ENCODE data around the gene GAREM1.

Gene GAREM1

DNA sequence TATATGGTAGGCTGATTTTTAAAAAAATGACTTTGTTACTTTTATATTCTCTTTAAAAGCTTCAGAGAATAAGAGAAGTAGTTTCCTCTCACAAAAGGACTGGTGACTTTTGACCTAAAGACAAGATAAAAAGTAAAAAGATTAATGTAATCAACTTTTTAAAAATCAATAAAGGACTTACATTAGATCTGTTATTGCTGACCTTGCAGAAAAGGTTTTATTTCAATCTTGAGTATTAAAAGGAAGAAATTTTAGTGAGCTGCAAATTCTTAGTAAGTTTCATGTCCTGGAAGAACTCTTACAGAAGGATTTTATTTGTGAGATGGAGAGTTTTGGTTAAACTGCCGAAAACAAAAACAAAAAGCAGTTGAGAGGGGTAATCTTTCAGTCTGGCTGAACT is 2.2 kb upstream of the GAREM1 start:
- Histone ChIP-seq H3K36me3 (replicated peaks) (no peaks in the 10 kb centered on the region), H3K4me1 (peaks cover 7% of the 10 kb centered on the region), H3K9me3 (no peaks in the 10 kb centered on the region), H3K4me3 (no peak overlapping the region), H3K27me3 (ENCODE audit: low read depth) (no peaks in the 10 kb centered on the region; the same call in 1 of the 2 replicates)
- DNase-seq (ENCODE audit: low spot score in 2 of 2): no peak
- in situ Hi-C loops (cut with MboI; ENCODE audit: low sequenced_read_pairs): loop anchor here (10.0 kb wide), 1 partner anchor 188 kb away; no protein-coding TSS in a partner anchor

- DNase-seq (ENCODE audit: low spot score in 2 of 2): no peak
- peaks cover 7% of the 10 kb centered on the region for H3K4me1 ChIP-seq
- in situ Hi-C loops (cut with MboI; ENCODE audit: low sequenced_read_pairs): loop anchor here (10.0 kb wide), 1 partner anchor 186 kb away; no protein-coding TSS in a partner anchor
These were observed 295 bp downstream of the GAREM1 start for GRCh38 chr18:32470460-32470713.

DNA sequence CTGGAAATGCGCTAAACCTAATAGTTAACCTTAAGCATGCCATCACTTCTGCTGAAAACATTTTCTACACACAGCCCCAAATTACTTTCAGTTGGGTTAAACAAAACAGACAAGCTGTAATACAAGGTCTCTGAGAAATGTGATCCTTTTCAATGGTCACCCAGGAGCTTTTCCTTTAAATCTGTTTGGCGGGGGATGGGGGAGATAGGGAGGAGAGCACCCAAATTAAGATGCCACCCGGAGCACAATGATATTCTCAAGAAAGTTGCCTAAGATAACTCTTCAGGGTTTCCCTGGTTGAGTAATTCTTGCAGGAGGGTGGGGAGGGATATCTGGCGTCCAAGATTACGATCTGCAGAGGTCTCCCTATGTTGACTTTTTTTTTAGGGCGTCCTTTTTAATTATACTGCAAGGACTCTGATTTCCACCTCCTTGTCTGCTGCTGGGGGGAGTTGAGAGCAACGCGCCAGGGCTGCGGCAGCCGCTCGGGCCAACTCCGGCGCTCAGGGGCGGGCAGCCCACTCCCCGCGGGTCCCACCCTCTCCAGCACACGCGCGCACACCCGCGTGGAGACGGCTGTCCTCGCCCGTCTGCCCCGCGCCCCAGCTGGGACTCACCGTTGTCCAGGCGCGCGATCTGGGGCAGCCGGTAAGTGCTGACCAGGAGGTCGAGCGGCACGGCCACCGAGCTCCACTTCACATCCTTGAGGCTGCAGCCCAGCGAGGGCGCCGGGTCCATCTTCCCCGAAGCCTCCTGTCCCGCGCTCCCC is 807 bp downstream of the GAREM1 start:
- no peaks in the 10 kb centered on the region for H3K36me3 ChIP-seq (replicated peaks)
- no peaks in the 10 kb centered on the region for H3K9me3 ChIP-seq
- peaks cover 7% of the 10 kb centered on the region for H3K4me1 ChIP-seq
- peak overlapping the region; percentile 63 for H3K4me3 ChIP-seq
- no peaks in the 10 kb centered on the region for H3K27me3 ChIP-seq (ENCODE audit: low read depth)
- in situ Hi-C loops (cut with MboI; ENCODE audit: low sequenced_read_pairs): loop anchor here (10.0 kb wide), 1 partner anchor 185 kb away; no protein-coding TSS in a partner anchor
- peak; percentile 4 to 49 for DNase-seq (ENCODE audit: low spot score in 2 of 2)

More at GRCh38 chr18:32470460-32470713, 295 bp downstream of the GAREM1 start:
- Histone ChIP-seq H3K27me3 (ENCODE audit: low read depth) (no peaks in the 10 kb centered on the region), H3K4me3 (peak overlapping the region; percentile 63), H3K9me3 (no peaks in the 10 kb centered on the region), H3K36me3 (replicated peaks) (no peaks in the 10 kb centered on the region)

- H3K4me3 ChIP-seq: peak overlapping the region; percentile 63
- no peaks in the 10 kb centered on the region for H3K36me3 ChIP-seq (replicated peaks)
- DNase-seq (ENCODE audit: low spot score in 2 of 2): peak; percentile 47 to 52
- in situ Hi-C loops (cut with MboI; ENCODE audit: low sequenced_read_pairs): no loop called here
- H3K9me3 ChIP-seq: no peaks in the 10 kb centered on the region
- H3K27me3 ChIP-seq (ENCODE audit: low read depth): no peaks in the 10 kb centered on the region
- H3K4me1 ChIP-seq: peaks cover 7% of the 10 kb centered on the region
These were observed 1.5 kb downstream of the GAREM1 start for GRCh38 chr18:32469190-32469651.

- in situ Hi-C loops (cut with MboI; ENCODE audit: low sequenced_read_pairs): no loop called here
- Histone ChIP-seq H3K27me3 (ENCODE audit: low read depth) (no peaks in the 10 kb centered on the region), H3K4me1 (peaks cover 7% of the 10 kb centered on the region), H3K4me3 (no peak overlapping the region), H3K9me3 (no peaks in the 10 kb centered on the region), H3K36me3 (replicated peaks) (no peaks in the 10 kb centered on the region)
- DNase-seq (ENCODE audit: low spot score in 2 of 2): no peak
These were observed 2.4 kb downstream of the GAREM1 start for GRCh38 chr18:32468147-32468845.

DNA sequence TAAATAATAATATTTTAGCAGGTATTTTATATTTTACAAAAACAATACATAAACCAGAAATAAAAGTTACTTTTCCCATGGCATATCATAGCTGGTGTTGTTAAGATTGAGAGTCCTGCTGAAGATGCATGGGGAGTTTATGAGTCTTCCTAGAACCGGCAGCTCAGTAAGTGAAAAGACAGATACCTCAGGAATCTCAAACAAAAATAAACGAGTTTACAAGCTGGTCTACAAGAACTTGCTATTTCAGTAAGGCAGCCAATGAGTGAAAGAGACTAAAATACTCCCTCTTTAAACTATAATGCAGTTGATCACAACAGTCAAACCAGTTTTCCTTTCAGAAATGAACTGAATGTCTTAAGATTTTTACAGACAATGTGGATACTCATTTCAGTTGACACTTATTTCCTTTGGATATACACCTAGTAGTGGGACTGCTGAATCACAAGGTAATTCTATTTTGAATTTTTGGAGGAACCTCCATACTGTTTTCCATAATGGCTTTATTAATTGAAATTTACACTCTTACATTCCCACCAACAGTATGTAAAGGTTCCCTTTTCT is 8.9 kb downstream of the GAREM1 start:
- no peak for DNase-seq (ENCODE audit: low spot score in 2 of 2)
- no peaks in the 10 kb centered on the region for H3K36me3 ChIP-seq (replicated peaks)
- H3K27me3 ChIP-seq (ENCODE audit: low read depth): no peaks in the 10 kb centered on the region
- in situ Hi-C loops (cut with MboI; ENCODE audit: low sequenced_read_pairs): no loop called here
- H3K9me3 ChIP-seq: no peaks in the 10 kb centered on the region
- 0 out of 2 replicates have a peak, but pooled peaks cover 5% of the 10 kb centered on the region for H3K4me1 ChIP-seq
- H3K4me3 ChIP-seq: no peak overlapping the region

GRCh38 chr18:32460171-32460731 is 10.4 kb downstream of the GAREM1 start:
- Histone ChIP-seq H3K4me3 (no peak overlapping the region), H3K36me3 (replicated peaks) (no peaks in the 10 kb centered on the region), H3K4me1 (0 out of 2 replicates have a peak, but pooled peaks cover 5% of the 10 kb centered on the region), H3K9me3 (no peaks in the 10 kb centered on the region), H3K27me3 (ENCODE audit: low read depth) (no peaks in the 10 kb centered on the region)
- no peak for DNase-seq (ENCODE audit: low spot score in 2 of 2)
- in situ Hi-C loops (cut with MboI; ENCODE audit: low sequenced_read_pairs): no loop called here

- peaks cover 10% of the 10 kb centered on the region; the same call in 1 of the 2 replicates for H3K4me1 ChIP-seq
- H3K4me3 ChIP-seq: no peak overlapping the region
- in situ Hi-C loops (cut with MboI; ENCODE audit: low sequenced_read_pairs): no loop called here
- no peaks in the 10 kb centered on the region for H3K36me3 ChIP-seq (replicated peaks)
- no peak for DNase-seq (ENCODE audit: low spot score in 2 of 2)
- no peaks in the 10 kb centered on the region for H3K9me3 ChIP-seq
- H3K27me3 ChIP-seq (ENCODE audit: low read depth): no peaks in the 10 kb centered on the region
These were observed 11.2 kb downstream of the GAREM1 start for GRCh38 chr18:32459361-32460101.

- Histone ChIP-seq H3K9me3 (no peaks in the 10 kb centered on the region), H3K4me1 (peaks cover 9% of the 10 kb centered on the region; the same call in 1 of the 2 replicates), H3K36me3 (replicated peaks) (no peaks in the 10 kb centered on the region), H3K4me3 (no peak overlapping the region), H3K27me3 (ENCODE audit: low read depth) (no peaks in the 10 kb centered on the region)
- in situ Hi-C loops (cut with MboI; ENCODE audit: low sequenced_read_pairs): no loop called here
- no peak for DNase-seq (ENCODE audit: low spot score in 2 of 2)
These were observed 15.3 kb downstream of the GAREM1 start for GRCh38 chr18:32455361-32455760.

DNA sequence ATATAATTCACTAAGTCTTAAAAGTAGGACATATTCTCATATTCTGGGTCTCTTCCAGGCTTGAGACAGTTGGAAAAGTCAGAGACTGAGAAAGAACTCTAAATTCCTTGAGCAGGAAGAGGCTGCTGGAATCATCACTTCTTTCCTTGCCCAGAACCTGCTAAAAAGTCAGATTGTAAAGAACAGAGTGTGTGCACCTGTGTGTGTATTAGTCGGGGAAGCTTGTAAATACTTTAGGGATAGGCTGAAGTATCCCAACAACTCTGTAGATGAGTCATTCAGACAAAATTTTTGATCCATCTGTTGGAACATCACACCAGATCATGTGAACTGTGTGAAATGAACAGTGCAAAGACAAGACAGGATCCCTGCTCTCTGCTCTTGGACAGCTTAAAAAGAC is 16.1 kb downstream of the GAREM1 start:
- no peak overlapping the region for H3K4me3 ChIP-seq
- no peaks in the 10 kb centered on the region for H3K9me3 ChIP-seq
- no peaks in the 10 kb centered on the region for H3K36me3 ChIP-seq (replicated peaks)
- peaks cover 9% of the 10 kb centered on the region; the same call in 1 of the 2 replicates for H3K4me1 ChIP-seq
- in situ Hi-C loops (cut with MboI; ENCODE audit: low sequenced_read_pairs): no loop called here
- H3K27me3 ChIP-seq (ENCODE audit: low read depth): no peaks in the 10 kb centered on the region
- DNase-seq (ENCODE audit: low spot score in 2 of 2): no peak

DNA sequence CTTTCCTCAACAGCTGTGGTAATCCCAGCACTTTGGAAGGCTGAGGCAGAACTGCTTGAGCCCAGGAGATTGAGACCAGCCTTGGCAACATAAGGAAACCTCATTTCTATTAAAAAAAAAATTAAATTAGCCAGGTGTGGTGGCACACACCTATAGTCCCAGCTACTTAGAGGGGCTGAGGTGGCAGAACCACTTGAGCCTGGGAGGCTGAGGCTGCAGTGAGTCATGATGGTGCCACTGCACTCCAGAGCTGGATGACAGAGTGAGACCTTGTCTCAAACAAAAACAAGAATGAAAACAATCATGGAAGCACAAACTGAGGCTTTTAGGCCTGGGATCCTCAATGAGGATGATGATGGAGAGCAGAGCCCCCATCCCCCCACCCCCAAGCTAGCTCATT is 19.8 kb downstream of the GAREM1 start:
- Histone ChIP-seq H3K9me3 (no peaks in the 10 kb centered on the region), H3K27me3 (ENCODE audit: low read depth) (no peaks in the 10 kb centered on the region), H3K4me3 (no peak overlapping the region), H3K36me3 (replicated peaks) (no peaks in the 10 kb centered on the region), H3K4me1 (peaks cover 12% of the 10 kb centered on the region; the same call in 1 of the 2 replicates)
- no peak for DNase-seq (ENCODE audit: low spot score in 2 of 2)
- in situ Hi-C loops (cut with MboI; ENCODE audit: low sequenced_read_pairs): no loop called here

- in situ Hi-C loops (cut with MboI; ENCODE audit: low sequenced_read_pairs): no loop called here
- H3K27me3 ChIP-seq (ENCODE audit: low read depth): no peaks in the 10 kb centered on the region
- peaks cover 12% of the 10 kb centered on the region; the same call in 1 of the 2 replicates for H3K4me1 ChIP-seq
- H3K4me3 ChIP-seq: no peak overlapping the region
- no peaks in the 10 kb centered on the region for H3K9me3 ChIP-seq
- no peaks in the 10 kb centered on the region for H3K36me3 ChIP-seq (replicated peaks)
- no peak for DNase-seq (ENCODE audit: low spot score in 2 of 2)
These were observed 20.5 kb downstream of the GAREM1 start for GRCh38 chr18:32450026-32450691.

DNA sequence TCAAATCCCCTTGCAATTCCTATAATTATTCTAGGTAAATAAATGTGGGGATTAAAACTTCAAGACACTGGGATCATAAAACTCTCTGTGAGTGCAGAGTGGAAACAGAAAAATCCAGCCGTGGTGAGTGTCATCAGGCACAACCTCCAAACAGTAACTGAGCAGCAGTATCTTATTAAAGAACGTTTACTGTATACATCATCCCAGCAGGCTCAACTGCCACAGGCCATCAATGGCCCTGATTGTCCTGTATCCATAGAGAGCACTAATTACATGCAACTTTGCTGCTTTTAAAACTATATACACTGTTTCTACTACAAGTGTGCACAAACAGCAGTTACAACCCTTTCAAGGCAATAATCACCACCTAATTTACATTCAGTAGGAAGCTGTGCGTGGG is 23.9 kb downstream of the GAREM1 start:
- peaks cover 3% of the 10 kb centered on the region; the same call in 1 of the 2 replicates for H3K4me1 ChIP-seq
- no peaks in the 10 kb centered on the region for H3K9me3 ChIP-seq
- H3K27me3 ChIP-seq (ENCODE audit: low read depth): no peaks in the 10 kb centered on the region
- in situ Hi-C loops (cut with MboI; ENCODE audit: low sequenced_read_pairs): no loop called here
- DNase-seq (ENCODE audit: low spot score in 2 of 2): no peak
- no peak overlapping the region for H3K4me3 ChIP-seq
- H3K36me3 ChIP-seq (replicated peaks): no peaks in the 10 kb centered on the region
